ENCODE measurements around the gene MAN1C1. TPM values are rescaled to one million over a fixed set of nuclear protein-coding genes. Genes with fewer than 3 reads are reported as not detected.

MAN1C1 gene
- total and polyA plus RNA-seq, 9 of the 15 experiments (the other 6 are each of a cell fraction or from before 2014, with no cell fraction given): 0.04 to 0.44 (median 0.10) TPM; not detected in 3

DNA sequence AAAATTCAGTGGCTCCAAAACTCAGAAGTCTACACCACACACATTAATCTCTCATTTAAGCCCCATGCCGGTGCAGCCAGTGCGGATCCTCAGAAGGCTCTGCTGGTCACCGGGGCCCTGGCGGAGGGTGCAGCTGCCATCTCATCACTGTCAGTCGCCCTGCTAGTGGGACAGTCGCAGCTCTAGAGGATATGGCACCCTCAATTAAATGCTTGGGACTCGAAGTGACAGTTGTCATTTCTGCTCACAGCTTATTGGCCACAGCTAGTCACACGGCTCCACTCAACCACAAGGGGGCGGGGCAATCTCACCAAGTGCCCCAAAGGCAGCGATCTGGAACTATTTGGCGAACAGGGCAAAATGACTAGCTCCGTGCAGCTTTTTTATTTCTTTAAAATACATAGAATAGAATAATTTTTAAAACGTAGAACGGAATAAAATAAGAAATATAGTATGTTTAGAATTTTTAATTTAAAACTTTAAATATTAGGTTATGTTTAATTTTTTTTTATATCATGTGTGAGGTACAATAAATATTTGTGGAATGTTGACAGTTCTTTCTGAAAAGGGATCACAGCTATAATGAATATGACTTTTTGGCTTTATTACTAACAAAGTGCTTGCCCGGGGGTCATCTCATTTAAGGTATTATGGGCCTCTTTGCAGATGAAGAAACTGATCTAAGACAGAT, 8.0 kb upstream of the MAN1C1 start (continued):
- no peak for TF ChIP-seq SIX5 (IDR thresholded peaks at IDR 0.05; ENCODE audit: borderline replicate concordance in 1 of 2, insufficient read depth in 1 of 2, low read depth in 1 of 2, low read length in 2 of 2)
- peak; percentile 27 for TF ChIP-seq RBM25 (IDR thresholded peaks at IDR 0.05; ENCODE audit: low read depth, low read length, severe bottlenecking)
- TF ChIP-seq MIER1 (IDR thresholded peaks at IDR 0.05; ENCODE audit: low read depth): no peak
- TF ChIP-seq TCFL5 (CRISPR knock-in tag; conservative IDR thresholded peaks at IDR 0.05): no peak
- 0 out of 2 replicates have a peak, but pooled peaks have one; percentile 35 for TF ChIP-seq CREM (IDR thresholded peaks at IDR 0.05; ENCODE audit: low read depth)
- no peak for TF ChIP-seq ZNF121 (CRISPR knock-in tag; conservative IDR thresholded peaks at IDR 0.05)
- TF ChIP-seq GABPA (tag; conservative IDR thresholded peaks at IDR 0.05; ENCODE audit: low read depth): no peak
- TF ChIP-seq RFX1 (IDR thresholded peaks at IDR 0.05): no peak
- no peak for TF ChIP-seq SIN3A (IDR thresholded peaks at IDR 0.05; ENCODE audit: borderline replicate concordance in 2 of 2, control insufficient read depth in 1 of 2, low read depth in 2 of 2, low read length in 2 of 2)
- TF ChIP-seq HSF4 (CRISPR knock-in tag; IDR thresholded peaks at IDR 0.05; ENCODE audit: borderline replicate concordance): no peak
- TF ChIP-seq POU5F1 (IDR thresholded peaks at IDR 0.05; ENCODE audit: borderline replicate concordance, low read depth, low read length, partially characterized antibody): no peak
- TF ChIP-seq SREBF2 (CRISPR knock-in tag; IDR thresholded peaks at IDR 0.05): no peak
- TF ChIP-seq, protein P1, sequence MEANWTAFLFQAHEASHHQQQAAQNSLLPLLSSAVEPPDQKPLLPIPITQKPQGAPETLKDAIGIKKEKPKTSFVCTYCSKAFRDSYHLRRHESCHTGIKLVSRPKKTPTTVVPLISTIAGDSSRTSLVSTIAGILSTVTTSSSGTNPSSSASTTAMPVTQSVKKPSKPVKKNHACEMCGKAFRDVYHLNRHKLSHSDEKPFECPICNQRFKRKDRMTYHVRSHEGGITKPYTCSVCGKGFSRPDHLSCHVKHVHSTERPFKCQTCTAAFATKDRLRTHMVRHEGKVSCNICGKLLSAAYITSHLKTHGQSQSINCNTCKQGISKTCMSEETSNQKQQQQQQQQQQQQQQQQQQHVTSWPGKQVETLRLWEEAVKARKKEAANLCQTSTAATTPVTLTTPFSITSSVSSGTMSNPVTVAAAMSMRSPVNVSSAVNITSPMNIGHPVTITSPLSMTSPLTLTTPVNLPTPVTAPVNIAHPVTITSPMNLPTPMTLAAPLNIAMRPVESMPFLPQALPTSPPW (CRISPR knock-in tag; IDR thresholded peaks at IDR 0.05): peak; percentile 55; the same call in 1 of the 2 replicates
- TF ChIP-seq MYNN (IDR thresholded peaks at IDR 0.05): no peak
- TF ChIP-seq MYNN (CRISPR knock-in tag; IDR thresholded peaks at IDR 0.05): no peak
- TF ChIP-seq, protein P2, sequence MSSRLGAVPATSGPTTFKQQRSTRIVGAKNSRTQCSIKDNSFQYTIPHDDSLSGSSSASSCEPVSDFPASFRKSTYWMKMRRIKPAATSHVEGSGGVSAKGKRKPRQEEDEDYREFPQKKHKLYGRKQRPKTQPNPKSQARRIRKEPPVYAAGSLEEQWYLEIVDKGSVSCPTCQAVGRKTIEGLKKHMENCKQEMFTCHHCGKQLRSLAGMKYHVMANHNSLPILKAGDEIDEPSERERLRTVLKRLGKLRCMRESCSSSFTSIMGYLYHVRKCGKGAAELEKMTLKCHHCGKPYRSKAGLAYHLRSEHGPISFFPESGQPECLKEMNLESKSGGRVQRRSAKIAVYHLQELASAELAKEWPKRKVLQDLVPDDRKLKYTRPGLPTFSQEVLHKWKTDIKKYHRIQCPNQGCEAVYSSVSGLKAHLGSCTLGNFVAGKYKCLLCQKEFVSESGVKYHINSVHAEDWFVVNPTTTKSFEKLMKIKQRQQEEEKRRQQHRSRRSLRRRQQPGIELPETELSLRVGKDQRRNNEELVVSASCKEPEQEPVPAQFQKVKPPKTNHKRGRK (tag; IDR thresholded peaks at IDR 0.05): no peak
- TF ChIP-seq STAT5B (CRISPR knock-in tag; IDR thresholded peaks at IDR 0.05): no peak
- TF ChIP-seq, protein P3, sequence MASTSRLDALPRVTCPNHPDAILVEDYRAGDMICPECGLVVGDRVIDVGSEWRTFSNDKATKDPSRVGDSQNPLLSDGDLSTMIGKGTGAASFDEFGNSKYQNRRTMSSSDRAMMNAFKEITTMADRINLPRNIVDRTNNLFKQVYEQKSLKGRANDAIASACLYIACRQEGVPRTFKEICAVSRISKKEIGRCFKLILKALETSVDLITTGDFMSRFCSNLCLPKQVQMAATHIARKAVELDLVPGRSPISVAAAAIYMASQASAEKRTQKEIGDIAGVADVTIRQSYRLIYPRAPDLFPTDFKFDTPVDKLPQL (IDR thresholded peaks at IDR 0.05; ENCODE audit: extremely low read depth, insufficient read length): no peak
- TF ChIP-seq CREB1 (IDR thresholded peaks at IDR 0.05): no peak
- peak; percentile 41; the same call in 1 of the 2 replicates for TF ChIP-seq CREB1 (CRISPR knock-in tag; IDR thresholded peaks at IDR 0.05)
- no peak for TF ChIP-seq ZNF785 (CRISPR knock-in tag; IDR thresholded peaks at IDR 0.05)
- TF ChIP-seq, protein P4, sequence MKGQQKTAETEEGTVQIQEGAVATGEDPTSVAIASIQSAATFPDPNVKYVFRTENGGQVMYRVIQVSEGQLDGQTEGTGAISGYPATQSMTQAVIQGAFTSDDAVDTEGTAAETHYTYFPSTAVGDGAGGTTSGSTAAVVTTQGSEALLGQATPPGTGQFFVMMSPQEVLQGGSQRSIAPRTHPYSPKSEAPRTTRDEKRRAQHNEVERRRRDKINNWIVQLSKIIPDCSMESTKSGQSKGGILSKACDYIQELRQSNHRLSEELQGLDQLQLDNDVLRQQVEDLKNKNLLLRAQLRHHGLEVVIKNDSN (CRISPR knock-in tag; IDR thresholded peaks at IDR 0.05): peak; percentile 93
- no peak for TF ChIP-seq E2F3 (CRISPR knock-in tag; IDR thresholded peaks at IDR 0.05)
- TF ChIP-seq, protein P5, sequence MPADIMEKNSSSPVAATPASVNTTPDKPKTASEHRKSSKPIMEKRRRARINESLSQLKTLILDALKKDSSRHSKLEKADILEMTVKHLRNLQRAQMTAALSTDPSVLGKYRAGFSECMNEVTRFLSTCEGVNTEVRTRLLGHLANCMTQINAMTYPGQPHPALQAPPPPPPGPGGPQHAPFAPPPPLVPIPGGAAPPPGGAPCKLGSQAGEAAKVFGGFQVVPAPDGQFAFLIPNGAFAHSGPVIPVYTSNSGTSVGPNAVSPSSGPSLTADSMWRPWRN (IDR thresholded peaks at IDR 0.05; ENCODE audit: low read depth): no peak
